Measurements from ENCODE around the gene TMEM82. TPM values are rescaled to one million over a fixed set of nuclear protein-coding genes. Genes with fewer than 3 reads are reported as not detected.

TMEM82 gene
- total RNA-seq, 1 donor from 2014 or later: not detected

- H2AFZ ChIP-seq (ENCODE audit: low read depth, low read length): no peak overlapping the region
- H4K20me1 ChIP-seq (ENCODE audit: insufficient read depth, low read length): peaks cover 83% of the 10 kb centered on the region
- peaks cover 30% of the 10 kb centered on the region for H3K36me3 ChIP-seq (ENCODE audit: insufficient read depth, low read length)
- no peak overlapping the region for H3K4me3 ChIP-seq (ENCODE audit: insufficient read depth, low read depth, low read length)
- peaks cover 25% of the 10 kb centered on the region for H3K4me1 Mint-ChIP-seq (ENCODE audit: low read depth, unreplicated experiment)
- no peak for DNase-seq (ENCODE audit: low read depth)
- peaks cover 23% of the 10 kb centered on the region for H3K4me1 ChIP-seq (ENCODE audit: insufficient read depth, low read length)
- H3K27me3 ChIP-seq (ENCODE audit: insufficient read depth, low read length): no peaks in the 10 kb centered on the region
- H3K36me3 Mint-ChIP-seq (ENCODE audit: low read depth, unreplicated experiment): peaks cover 29% of the 10 kb centered on the region
- H3K9me3 Mint-ChIP-seq (ENCODE audit: unreplicated experiment): no peaks in the 10 kb centered on the region
- H3K9ac ChIP-seq (ENCODE audit: low read length): no peak overlapping the region
- FAIRE-seq: no peak
- H3K4me2 ChIP-seq (ENCODE audit: low read length): no peak overlapping the region
- peak overlapping the region; percentile 40 for H3K27ac ChIP-seq (ENCODE audit: low read depth, low read length)
- no peak overlapping the region for H3K4me3 Mint-ChIP-seq (ENCODE audit: unreplicated experiment)
- no peaks in the 10 kb centered on the region for H3K9me3 ChIP-seq (ENCODE audit: insufficient read depth, low read depth, low read length)
- TF ChIP-seq EZH2 (IDR thresholded peaks at IDR 0.05; ENCODE audit: insufficient read depth, low read length) (no peak), CTCF (IDR thresholded peaks at IDR 0.05; ENCODE audit: insufficient read depth, low read depth, low read length) (no peak)
- peaks cover 76% of the 10 kb centered on the region for H3K79me2 ChIP-seq (ENCODE audit: insufficient read depth, low read length)
- peak overlapping the region; percentile 41 for H3K27ac Mint-ChIP-seq (ENCODE audit: unreplicated experiment)
- H3K27me3 Mint-ChIP-seq (ENCODE audit: low read depth, unreplicated experiment): no peaks in the 10 kb centered on the region
These were observed 22.6 kb downstream of the TMEM82 start for GRCh38 chr1:15764890-15765289.

GRCh38 chr1:15765495-15766194 is 23.3 kb downstream of the TMEM82 start:
- no peaks in the 10 kb centered on the region for H3K9me3 Mint-ChIP-seq (ENCODE audit: unreplicated experiment)
- H3K9ac ChIP-seq (ENCODE audit: low read length): peak overlapping the region; percentile 64
- no peaks in the 10 kb centered on the region for H3K27me3 ChIP-seq (ENCODE audit: insufficient read depth, low read length)
- H3K9me3 ChIP-seq (ENCODE audit: insufficient read depth, low read depth, low read length): no peaks in the 10 kb centered on the region
- peak overlapping the region; percentile 59 for H3K4me2 ChIP-seq (ENCODE audit: low read length)
- H3K36me3 ChIP-seq (ENCODE audit: insufficient read depth, low read length): peaks cover 36% of the 10 kb centered on the region
- H3K4me3 Mint-ChIP-seq (ENCODE audit: unreplicated experiment): peak overlapping the region; percentile 12
- peaks cover 20% of the 10 kb centered on the region for H3K4me1 ChIP-seq (ENCODE audit: insufficient read depth, low read length)
- DNase-seq (ENCODE audit: low read depth) (peak; percentile 94), FAIRE-seq (no peak)
- no peaks in the 10 kb centered on the region for H3K27me3 Mint-ChIP-seq (ENCODE audit: low read depth, unreplicated experiment)
- H2AFZ ChIP-seq (ENCODE audit: low read depth, low read length): no peak overlapping the region
- peaks cover 28% of the 10 kb centered on the region for H3K36me3 Mint-ChIP-seq (ENCODE audit: low read depth, unreplicated experiment)
- peaks cover 88% of the 10 kb centered on the region for H4K20me1 ChIP-seq (ENCODE audit: insufficient read depth, low read length)
- H3K4me3 ChIP-seq (ENCODE audit: insufficient read depth, low read depth, low read length): no peak overlapping the region
- peaks cover 25% of the 10 kb centered on the region for H3K4me1 Mint-ChIP-seq (ENCODE audit: low read depth, unreplicated experiment)
- peaks cover 69% of the 10 kb centered on the region for H3K79me2 ChIP-seq (ENCODE audit: insufficient read depth, low read length)
- peak overlapping the region; percentile 40 for H3K27ac ChIP-seq (ENCODE audit: low read depth, low read length)
- H3K27ac Mint-ChIP-seq (ENCODE audit: unreplicated experiment): peak overlapping the region; percentile 62
- TF ChIP-seq EZH2 (IDR thresholded peaks at IDR 0.05; ENCODE audit: insufficient read depth, low read length) (no peak), CTCF (IDR thresholded peaks at IDR 0.05; ENCODE audit: insufficient read depth, low read depth, low read length) (no peak)

GRCh38 chr1:15767941-15768340 is 25.6 kb downstream of the TMEM82 start:
- no peaks in the 10 kb centered on the region for H3K9me3 Mint-ChIP-seq (ENCODE audit: unreplicated experiment)
- Histone ChIP-seq H2AFZ (ENCODE audit: low read depth, low read length) (no peak overlapping the region), H3K36me3 (ENCODE audit: insufficient read depth, low read length) (peaks cover 49% of the 10 kb centered on the region), H3K27me3 (ENCODE audit: insufficient read depth, low read length) (no peaks in the 10 kb centered on the region), H3K4me2 (ENCODE audit: low read length) (no peak overlapping the region), H3K4me1 (ENCODE audit: insufficient read depth, low read length) (peaks cover 10% of the 10 kb centered on the region), H3K4me3 (ENCODE audit: insufficient read depth, low read depth, low read length) (no peak overlapping the region), H3K9me3 (ENCODE audit: insufficient read depth, low read depth, low read length) (no peaks in the 10 kb centered on the region), H3K27ac (ENCODE audit: low read depth, low read length) (no peak overlapping the region), H3K79me2 (ENCODE audit: insufficient read depth, low read length) (peaks cover 58% of the 10 kb centered on the region), H4K20me1 (ENCODE audit: insufficient read depth, low read length) (peaks cover 79% of the 10 kb centered on the region), H3K9ac (ENCODE audit: low read length) (no peak overlapping the region)
- peaks cover 19% of the 10 kb centered on the region for H3K4me1 Mint-ChIP-seq (ENCODE audit: low read depth, unreplicated experiment)
- TF ChIP-seq CTCF (IDR thresholded peaks at IDR 0.05; ENCODE audit: insufficient read depth, low read depth, low read length) (no peak), EZH2 (IDR thresholded peaks at IDR 0.05; ENCODE audit: insufficient read depth, low read length) (no peak)
- H3K4me3 Mint-ChIP-seq (ENCODE audit: unreplicated experiment): no peak overlapping the region
- no peaks in the 10 kb centered on the region for H3K27me3 Mint-ChIP-seq (ENCODE audit: low read depth, unreplicated experiment)
- DNase-seq (ENCODE audit: low read depth): no peak
- peaks cover 32% of the 10 kb centered on the region for H3K36me3 Mint-ChIP-seq (ENCODE audit: low read depth, unreplicated experiment)
- H3K27ac Mint-ChIP-seq (ENCODE audit: unreplicated experiment): no peak overlapping the region
- no peak for FAIRE-seq

Data from astrocyte (in vitro differentiated cells and primary cell).